Caco-2 (cell line): ENCODE results near the gene OSBPL10. TPM values are rescaled to one million over a fixed set of nuclear protein-coding genes. Genes with fewer than 3 reads are reported as not detected.

Experiments
- BruUV-seq: library from RNA; stranded (reverse); fragments of 400-500 nt; replicated peaks from 2 replicates; lab custom pipeline; 2021; lab: Mats Ljungman, UMichigan
- CTCF ChIA-PET: fragments of 300-600 bp; sonication (Branson Sonifier 250); formaldehyde crosslinking; loops from one replicate; lab custom pipeline; 2022; ENCODE audit warnings: antibody characterized with exemption; lab: Charles Lee
- POLR2A ChIA-PET: fragments of 300-600 bp; sonication (Branson Sonifier 250); formaldehyde crosslinking; loops from one replicate; lab custom pipeline; 2022; ENCODE audit warnings: antibody characterized with exemption; lab: Charles Lee
- DNase-seq, 2 experiments: peaks; one replicate each; pipeline versions ENCODE4 v3.0.0 to v3.0.0-alpha.2; 2020 to 2022
- H3K27me3 ChIP-seq: replicated peaks from 2 replicates; pipeline ENCODE4 v1.6.0; 2011; ENCODE audit warnings: low read length; ENCODE audit not compliant: control insufficient read depth, insufficient read depth
- H3K36me3 ChIP-seq: 2 replicates; pipeline ENCODE4 v1.5.1; 2011; ENCODE audit warnings: low read length; ENCODE audit not compliant: control insufficient read depth, insufficient read depth
- H3K4me1 ChIP-seq: fragments of 250-450 bp; sonication (Bioruptor Pico); 2 replicates; pipeline ENCODE4 v1.5.1; 2020; ENCODE audit warnings: mild to moderate bottlenecking
- H3K4me3 ChIP-seq: 2 replicates; pipeline ENCODE4 v1.5.1; 2011; ENCODE audit warnings: low read depth, mild to moderate bottlenecking, control low read depth, low read length
- H3K9me3 ChIP-seq: fragments of 250-450 bp; sonication (Bioruptor Pico); 2 replicates; pipeline ENCODE4 v1.5.1; 2020; ENCODE audit warnings: mild to moderate bottlenecking, moderate library complexity
- H3K27ac Mint-ChIP-seq: one replicate; pipeline ENCODE4 v1.8.0; 2022; ENCODE audit warnings: mixed read lengths; ENCODE audit not compliant: unreplicated experiment
- H3K27me3 Mint-ChIP-seq: one replicate; pipeline ENCODE4 v1.8.0; 2022; ENCODE audit warnings: mixed read lengths; ENCODE audit not compliant: insufficient read depth, unreplicated experiment
- H3K36me3 Mint-ChIP-seq: one replicate; pipeline ENCODE4 v1.8.0; 2022; ENCODE audit warnings: mild to moderate bottlenecking, mixed read lengths; ENCODE audit not compliant: insufficient read depth, unreplicated experiment
- H3K4me1 Mint-ChIP-seq: one replicate; pipeline ENCODE4 v1.8.0; 2022; ENCODE audit warnings: low read depth, mixed read lengths; ENCODE audit not compliant: unreplicated experiment
- H3K4me3 Mint-ChIP-seq: one replicate; pipeline ENCODE4 v1.8.0; 2022; ENCODE audit warnings: mild to moderate bottlenecking, moderate library complexity, mixed read lengths; ENCODE audit not compliant: unreplicated experiment
- H3K9me3 Mint-ChIP-seq: one replicate; pipeline ENCODE4 v1.8.0; 2022; ENCODE audit warnings: mixed read lengths; ENCODE audit not compliant: unreplicated experiment
- CTCF ChIP-seq, 2 experiments: fragments of 200-600 bp in 1 of 2; IDR thresholded peaks; 1 replicate in 1 of 2; 2 replicates in 1 of 2; pipeline versions ENCODE4 v1.5.1 to v1.8.0; 2011 to 2022; ENCODE audit warnings: antibody characterized with exemption in 1 of 2, control low read depth in 1 of 2, inconsistent platforms in 1 of 2, low read depth in 1 of 2, low read length in 1 of 2, mild to moderate bottlenecking in 1 of 2, moderate library complexity in 1 of 2; ENCODE audit not compliant: insufficient read depth in 1 of 2, severe bottlenecking in 1 of 2, unreplicated experiment in 1 of 2
- intact Hi-C: fragments of 100-400 bp; cut with micrococcal nuclease; formaldehyde crosslinking; loops from one replicate; pipeline ENCODE4 v1.10.0; 2022; ENCODE audit not compliant: unreplicated experiment
- total RNA-seq: library from RNA; stranded (reverse); gene quantifications from 2 replicates; pipeline ENCODE4 v1.2.3, GENCODE V29; 2022

Gene OSBPL10
- total RNA-seq, 1 experiment from 2014 or later, result 71.2 TPM

GRCh38 chr3:31747785-31748184 lies 233.3 kb downstream of the OSBPL10 start:
- no peak for TF ChIP-seq CTCF (IDR thresholded peaks at IDR 0.05; ENCODE audit: insufficient read depth in 1 of 2, low read depth in 1 of 2, low read length in 1 of 2, severe bottlenecking in 1 of 2, unreplicated experiment in 1 of 2)
- ChIA-PET CTCF (interaction anchor here (1.5 kb wide), 1 partner anchor 23 kb away, joined by 7 read pairs; no protein-coding TSS in a partner anchor), POLR2A (interaction anchor here (0.5 to 0.6 kb wide), 2 partner anchors 26 to 234 kb away, joined by 3 read pairs; no protein-coding TSS in a partner anchor)
- Histone ChIP-seq H3K27me3 (no peaks in the 10 kb centered on the region), H3K9me3 (no peaks in the 10 kb centered on the region), H3K4me1 (peaks cover 52% of the 10 kb centered on the region), H3K4me3 (no peak overlapping the region), H3K36me3 (no peaks in the 10 kb centered on the region)
- DNase-seq, result no peak
- intact Hi-C loops, result no loop called here
- H3K27me3 Mint-ChIP-seq, result no peaks in the 10 kb centered on the region
- H3K9me3 Mint-ChIP-seq, result no peaks in the 10 kb centered on the region
- H3K27ac Mint-ChIP-seq, result no peak overlapping the region
- peaks cover 31% of the 10 kb centered on the region for H3K36me3 Mint-ChIP-seq
- peaks cover 29% of the 10 kb centered on the region for H3K4me1 Mint-ChIP-seq
- no peak overlapping the region for H3K4me3 Mint-ChIP-seq
- BruUV-seq, result no TSS peak

GRCh38 chr3:31744913-31745312 lies 236.1 kb downstream of the OSBPL10 start:
- H3K9me3 ChIP-seq, result no peaks in the 10 kb centered on the region
- Mint-ChIP-seq H3K9me3 (no peaks in the 10 kb centered on the region), H3K36me3 (peaks cover 49% of the 10 kb centered on the region), H3K4me1 (peaks cover 18% of the 10 kb centered on the region), H3K27me3 (no peaks in the 10 kb centered on the region), H3K4me3 (no peak overlapping the region), H3K27ac (no peak overlapping the region)
- H3K4me1 ChIP-seq, result peaks cover 36% of the 10 kb centered on the region
- intact Hi-C loops, result no loop called here
- no peak for TF ChIP-seq CTCF (IDR thresholded peaks at IDR 0.05; ENCODE audit: insufficient read depth in 1 of 2, low read depth in 1 of 2, low read length in 1 of 2, severe bottlenecking in 1 of 2, unreplicated experiment in 1 of 2)
- no peaks in the 10 kb centered on the region for H3K36me3 ChIP-seq
- ChIA-PET CTCF (no interaction called here), POLR2A (no interaction called here)
- DNase-seq, result no peak
- H3K4me3 ChIP-seq, result no peak overlapping the region
- no peaks in the 10 kb centered on the region for H3K27me3 ChIP-seq
- no TSS peak for BruUV-seq

- H3K27ac Mint-ChIP-seq, result no peak overlapping the region
- H3K27me3 ChIP-seq, result no peaks in the 10 kb centered on the region
These were observed 237.6 kb downstream of the OSBPL10 start for GRCh38 chr3:31743331-31744089.

More at GRCh38 chr3:31743331-31744089, 237.6 kb downstream of the OSBPL10 start:
- BruUV-seq, result no TSS peak
- Mint-ChIP-seq H3K36me3 (peaks cover 42% of the 10 kb centered on the region), H3K4me3 (no peak overlapping the region), H3K9me3 (no peaks in the 10 kb centered on the region), H3K4me1 (peaks cover 11% of the 10 kb centered on the region), H3K27me3 (no peaks in the 10 kb centered on the region)
- TF ChIP-seq CTCF (IDR thresholded peaks at IDR 0.05; ENCODE audit: insufficient read depth in 1 of 2, low read depth in 1 of 2, low read length in 1 of 2, severe bottlenecking in 1 of 2, unreplicated experiment in 1 of 2), result no peak
- H3K4me3 ChIP-seq, result no peak overlapping the region
- H3K36me3 ChIP-seq, result no peaks in the 10 kb centered on the region
- peaks cover 25% of the 10 kb centered on the region for H3K4me1 ChIP-seq
- intact Hi-C loops, result no loop called here
- DNase-seq, result no peak
- H3K9me3 ChIP-seq, result no peaks in the 10 kb centered on the region
- ChIA-PET CTCF (no interaction called here), POLR2A (no interaction called here)
